K562 (cell line): Measurements from ENCODE around the gene PDRG1. TPM values are rescaled to one million over a fixed set of nuclear protein-coding genes. Genes with fewer than 3 reads are reported as not detected.

Source experiments
- ATAC-seq: fragments of 200-7000 bp; cut with Tn5 transposase; 3 replicates; pipeline ENCODE4 v1.9.1; 2020; ENCODE audit warnings: moderate library complexity
- BruUV-seq: library from RNA; stranded (reverse); fragments of 400-500 nt; replicated peaks from 2 replicates; lab custom pipeline; 2021; lab: Mats Ljungman, UMichigan
- CTCF ChIA-PET: fragments of 300-600 bp; formaldehyde crosslinking; extraction: SDS; loops from one replicate; lab custom pipeline; 2021; ENCODE audit warnings: low intra/inter-chr PET ratio; lab: Yijun Ruan, JAX
- POLR2A ChIA-PET: fragments of 300-600, 350-650 bp; sonication (Branson Sonifier 250); formaldehyde crosslinking; extraction: SDS; loops from one replicate; lab custom pipeline; 2021; ENCODE audit warnings: antibody characterized with exemption, inconsistent platforms; lab: Yijun Ruan, JAX
- DNase-seq, 4 experiments: peaks; one replicate each; pipeline versions ENCODE4 v3.0.0 to v3.0.0-alpha.2; 2011 to 2018; ENCODE audit warnings: low spot score in 3 of 4, mixed read lengths in 3 of 4; ENCODE audit errors: extremely low read depth in 1 of 4
- FAIRE-seq: peaks from 2 replicates; lab custom pipeline; 2011; peaks lifted over from hg19 to GRCh38; lab: Jason Lieb, UNC
- H2AFZ ChIP-seq: 2 replicates; pipeline ENCODE4 v1.6.0; 2011; ENCODE audit warnings: low read depth, low read length, control low read depth, inconsistent platforms
- H3K27ac ChIP-seq: fragments of 200-600 bp; 3 replicates; pipeline ENCODE4 v1.8.0; 2011; ENCODE audit warnings: low read depth, mild to moderate bottlenecking, control low read depth, inconsistent platforms, low read length, moderate library complexity, mixed read lengths; ENCODE audit errors: extremely low read depth
- H3K27me3 ChIP-seq, 2 experiments: fragments of 300-600 bp in 1 of 2; 2 replicates in 1 of 2; 3 replicates in 1 of 2; pipeline versions ENCODE4 v1.6.0 to v1.8.0; 2011; ENCODE audit warnings: inconsistent platforms in 2 of 2, low read length in 2 of 2, mild to moderate bottlenecking in 1 of 2, mixed read lengths in 1 of 2, moderate library complexity in 1 of 2; ENCODE audit not compliant: control insufficient read depth in 2 of 2, insufficient read depth in 2 of 2
- H3K36me3 ChIP-seq: fragments of 300-600 bp; 3 replicates; pipeline ENCODE4 v1.8.0; 2011; ENCODE audit warnings: mild to moderate bottlenecking, low read length, inconsistent platforms; ENCODE audit not compliant: control insufficient read depth, insufficient read depth
- H3K4me1 ChIP-seq, 2 experiments: fragments of 200-600 bp in 1 of 2; replicated peaks in 1 of 2; 2 replicates in 1 of 2; 3 replicates in 1 of 2; pipeline versions ENCODE4 v1.5.1 to v1.8.0; 2011; ENCODE audit warnings: inconsistent platforms in 2 of 2, low read length in 2 of 2, mild to moderate bottlenecking in 1 of 2, mixed read lengths in 1 of 2, moderate library complexity in 1 of 2; ENCODE audit not compliant: control insufficient read depth in 2 of 2, insufficient read depth in 2 of 2
- H3K4me2 ChIP-seq: 2 replicates; pipeline ENCODE4 v1.6.1; 2011; ENCODE audit warnings: low read length, control low read depth, inconsistent platforms, mixed read lengths; ENCODE audit not compliant: insufficient read depth
- H3K4me3 ChIP-seq: fragments of 200-600 bp; sonication (generic), shearing (Covaris generic); 2 replicates; pipeline ENCODE4 v1.5.1; 2016; ENCODE audit warnings: control low read depth, inconsistent platforms
- H3K79me2 ChIP-seq: fragments of 200-600 bp; 3 replicates; pipeline ENCODE4 v1.8.0; 2011; ENCODE audit warnings: low read length, inconsistent platforms; ENCODE audit not compliant: control insufficient read depth, insufficient read depth
- H3K9ac ChIP-seq, 2 experiments: 2 replicates each; pipeline versions ENCODE4 v1.6.0 to v1.6.1; 2011; ENCODE audit warnings: low read depth in 2 of 2, low read length in 2 of 2, control low read depth in 1 of 2, inconsistent platforms in 1 of 2, mild to moderate bottlenecking in 1 of 2, mixed read lengths in 1 of 2; ENCODE audit not compliant: insufficient read depth in 1 of 2
- H3K9me1 ChIP-seq: one replicate; pipeline ENCODE4 v1.6.0; 2011; ENCODE audit warnings: inconsistent platforms, mild to moderate bottlenecking, low read length, moderate library complexity; ENCODE audit not compliant: control insufficient read depth, insufficient read depth
- H3K9me3 ChIP-seq: replicated peaks from 2 replicates; pipeline ENCODE4 v1.5.1; 2011; ENCODE audit warnings: low read depth, low read length, inconsistent platforms; ENCODE audit not compliant: control insufficient read depth, insufficient read depth
- H4K20me1 ChIP-seq: replicated peaks from 2 replicates; pipeline ENCODE4 v1.6.1; 2011; ENCODE audit warnings: low read length, inconsistent platforms, mixed read lengths; ENCODE audit not compliant: control insufficient read depth, insufficient read depth
- C11orf30 ChIP-seq: fragments of 450-650 bp; IDR thresholded peaks from 2 replicates; pipeline ENCODE4 v1.6.1; 2016; ENCODE audit warnings: low read depth, mild to moderate bottlenecking
- CHD7 ChIP-seq: fragments of 200-600 bp; sonication (generic); IDR thresholded peaks from one replicate; pipeline ENCODE4 v1.6.1; 2012; ENCODE audit warnings: mild to moderate bottlenecking, low read depth, low read length, inconsistent platforms
- E2F1 ChIP-seq: sonication (generic); formaldehyde crosslinking; IDR thresholded peaks from 2 replicates; pipeline ENCODE4 v1.8.1; 2023; ENCODE audit warnings: mild to moderate bottlenecking, missing genetic modification reagents, moderate library complexity
- MAFF ChIP-seq: IDR thresholded peaks from 2 replicates; pipeline ENCODE4 v1.6.1; 2012; ENCODE audit warnings: low read length, improper control_type of control experiment
- MAFG ChIP-seq: fragments of 450-650 bp; conservative IDR thresholded peaks from 2 replicates; pipeline ENCODE4 v1.6.1; 2016; ENCODE audit warnings: missing genetic modification characterization, missing compliant biosample characterization
- WGBS: fragments of 100-300 bp; shearing (Covaris generic); methylation state at CpG from one replicate; pipeline ENCODE4 v1.1.6; 2016; ENCODE audit warnings: low coverage, mixed read lengths; ENCODE audit not compliant: insufficient coverage; ENCODE audit errors: missing lambda C conversion rate; 5-methylcytosine and 5-hydroxymethylcytosine counted together
- in situ Hi-C: fragments of 300-500 bp; cut with MboI; formaldehyde crosslinking; loops from 4 replicates; pipeline ENCODE4 v1.15.0; 2018; ENCODE audit warnings: inconsistent platforms, mixed read lengths
- intact Hi-C: fragments of 100-400 bp; cut with micrococcal nuclease; formaldehyde crosslinking; loops from 2 replicates; pipeline ENCODE4 v1.14.2; 2022
- polyA plus RNA-seq, 8 experiments: library from polyadenylated mRNA; depleted of rRNA in 4 of 8; stranded (reverse) in 5 of 8; unstranded in 3 of 8; fragments of >200 nt; fragmentation: Nextera tagmentation in 2 of 8; fragmentation: Illumina TruSeq in 1 of 8; extraction: Ambion mirVana in 2 of 8; extraction: Trizol in 1 of 8; gene quantifications; 2 replicates each; pipeline versions ENCODE4 v1.2.1 to v1.2.3, GENCODE V29; 2011 to 2014; ENCODE audit warnings: inconsistent platforms in 1 of 8, missing spikeins in 1 of 8
- total RNA-seq, 7 experiments: library from RNA; depleted of rRNA in 6 of 7; stranded (reverse); fragments of >200 nt in 6 of 7; fragmentation: Illumina TruSeq in 2 of 7; extraction: Trizol in 2 of 7; gene quantifications; 2 replicates each; pipeline versions ENCODE4 v1.2.1 to v1.2.3, GENCODE V29; 2011 to 2021; ENCODE audit warnings: low replicate concordance in 1 of 7

Gene PDRG1
- total and polyA plus RNA-seq, 9 of the 15 experiments (the other 6 are each of a cell fraction or from before 2014, with no cell fraction given): 12.6 to 58.6 (median 26.1) TPM

DNA sequence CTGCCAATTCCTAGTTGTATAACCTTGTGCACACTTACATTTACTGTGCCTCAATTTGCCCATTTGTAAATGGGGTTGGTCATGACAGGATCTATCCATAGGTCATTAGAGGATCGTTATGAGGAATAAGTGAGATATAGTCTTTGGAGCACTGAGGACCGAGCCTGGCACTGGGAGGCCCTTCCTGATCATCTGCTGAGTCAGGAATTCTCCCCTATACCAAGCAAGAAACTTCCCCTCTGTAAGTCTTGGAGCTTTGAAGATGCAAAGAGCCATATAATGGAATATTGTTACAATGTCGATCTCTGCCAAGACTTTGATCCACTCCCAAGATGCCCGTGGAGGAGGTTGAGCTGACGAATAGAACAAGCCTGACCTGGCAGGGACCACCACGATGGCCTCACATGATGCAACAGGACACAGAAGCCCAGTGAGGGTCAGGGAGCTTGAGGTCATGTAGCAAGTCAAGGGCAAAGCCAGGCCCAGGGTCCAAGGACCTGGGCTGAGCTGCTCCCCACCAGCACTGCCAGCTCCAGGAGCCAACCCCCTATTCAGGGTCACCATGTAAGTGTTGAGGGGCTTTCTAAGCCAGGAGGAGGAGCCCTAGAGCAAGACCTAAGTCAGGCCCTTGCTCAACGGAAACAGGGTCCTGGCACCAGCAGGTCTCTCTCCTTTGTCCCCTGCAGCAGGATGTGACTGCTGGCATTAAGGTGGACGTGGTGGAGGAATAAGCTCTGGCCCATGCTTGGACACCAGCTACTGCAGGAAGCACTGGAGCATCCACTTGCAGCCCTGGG lies 16.7 kb downstream of the PDRG1 start:
- H3K9ac ChIP-seq: no peak overlapping the region
- H3K9me3 ChIP-seq: no peaks in the 10 kb centered on the region
- H3K4me3 ChIP-seq: no peak overlapping the region
- ChIA-PET POLR2A (interaction anchor here (0.8 to 1.1 kb wide), 3 partner anchors 9 to 24 kb away, joined by 3 read pairs; no protein-coding TSS in a partner anchor), CTCF (interaction anchor here (0.6 kb wide), 1 partner anchor 58 kb away, joined by 3 read pairs; no protein-coding TSS in a partner anchor)
- peaks cover 16% of the 10 kb centered on the region for H4K20me1 ChIP-seq
- intact Hi-C loops: no loop called here
- 4% methylated on average over 8 of the region's 8 CpGs for WGBS
- FAIRE-seq: no peak
- no peaks in the 10 kb centered on the region for H3K79me2 ChIP-seq
- no peak overlapping the region for H2AFZ ChIP-seq
- H3K9me1 ChIP-seq: no peaks in the 10 kb centered on the region
- no peak overlapping the region for H3K27ac ChIP-seq
- no peak overlapping the region for H3K4me2 ChIP-seq
- no TSS peak for BruUV-seq
- peaks cover 4 to 22% of the 10 kb centered on the region in 2 experiments; a peak in 3 of 5 replicates for H3K27me3 ChIP-seq
- H3K36me3 ChIP-seq: no peaks in the 10 kb centered on the region
- in situ Hi-C loops: no loop called here
- no peak for DNase-seq
- H3K4me1 ChIP-seq: peaks cover 0 to 3% of the 10 kb centered on the region in 2 experiments; a peak in 1 of 5 replicates
- peak; percentile 67; the same call in 2 of the 3 replicates for ATAC-seq
- peak; percentile 68 for TF ChIP-seq MAFG (tag)
- peak; percentile 47; the same call in 1 of the 2 replicates for TF ChIP-seq MAFF
- TF ChIP-seq E2F1: no peak
- TF ChIP-seq CHD7: no peak
- peak; percentile 73 for TF ChIP-seq C11orf30
